HG02759 (cell line): Measurements from ENCODE around the gene PBX4.
"Not testable (repeated sequence)": the region's sequence is repeated elsewhere in the genome, so short reads cannot be mapped to it uniquely, and the experiment has no call there.

Experiments
- ATAC-seq: cut with Tn5 transposase; IDR thresholded peaks from one replicate; pipeline ENCODE4 v1.9.1; 2021; ENCODE audit warnings: mild to moderate bottlenecking, moderate library complexity; ENCODE audit not compliant: unreplicated experiment

The PBX4 gene, protein sequence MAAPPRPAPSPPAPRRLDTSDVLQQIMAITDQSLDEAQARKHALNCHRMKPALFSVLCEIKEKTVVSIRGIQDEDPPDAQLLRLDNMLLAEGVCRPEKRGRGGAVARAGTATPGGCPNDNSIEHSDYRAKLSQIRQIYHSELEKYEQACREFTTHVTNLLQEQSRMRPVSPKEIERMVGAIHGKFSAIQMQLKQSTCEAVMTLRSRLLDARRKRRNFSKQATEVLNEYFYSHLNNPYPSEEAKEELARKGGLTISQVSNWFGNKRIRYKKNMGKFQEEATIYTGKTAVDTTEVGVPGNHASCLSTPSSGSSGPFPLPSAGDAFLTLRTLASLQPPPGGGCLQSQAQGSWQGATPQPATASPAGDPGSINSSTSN

DNA sequence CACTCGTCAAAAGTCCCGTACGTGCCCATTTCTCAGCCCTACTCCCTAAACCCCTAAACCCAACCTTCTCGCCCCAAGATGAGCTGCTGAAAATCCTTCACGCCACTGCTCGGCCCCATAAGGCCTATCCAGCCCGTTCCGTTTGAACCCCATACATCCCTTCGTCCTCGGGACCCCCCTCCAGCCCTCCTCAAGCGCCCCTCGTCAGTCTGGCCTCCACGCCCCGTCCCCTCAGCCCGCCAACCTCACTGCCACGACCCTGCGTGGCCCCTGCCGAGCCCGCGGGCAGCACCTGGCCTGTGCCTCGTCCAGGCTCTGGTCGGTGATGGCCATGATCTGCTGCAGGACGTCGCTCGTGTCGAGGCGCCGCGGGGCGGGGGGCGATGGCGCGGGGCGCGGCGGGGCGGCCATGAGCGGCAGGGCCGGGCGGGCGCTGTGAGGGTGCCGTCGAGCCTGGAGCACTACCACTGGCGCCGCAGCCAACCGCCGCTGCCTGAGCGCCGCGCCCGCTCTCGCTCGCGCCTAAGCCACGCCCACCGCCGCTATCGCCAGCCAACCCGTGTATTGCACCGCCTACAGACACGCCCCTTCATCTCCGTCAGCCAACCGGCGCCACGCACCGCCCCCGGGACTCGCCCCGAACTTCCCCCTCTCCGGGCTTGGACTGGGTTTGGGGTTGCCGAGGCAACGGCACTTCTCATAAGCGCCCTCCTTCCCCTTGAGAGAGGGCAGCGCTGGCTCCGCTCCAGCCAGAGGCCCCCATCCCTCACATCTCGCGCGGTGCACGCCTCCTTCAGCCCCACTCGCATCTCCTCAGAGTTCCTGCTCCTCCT, at the start of gene PBX4:
Gene PBX4, minus strand, starts transcription at position 469 of the 833 bp plus-strand sequence. Its CDS starts 58 bp downstream, at position 411.
- peak; percentile 97 for ATAC-seq

DNA sequence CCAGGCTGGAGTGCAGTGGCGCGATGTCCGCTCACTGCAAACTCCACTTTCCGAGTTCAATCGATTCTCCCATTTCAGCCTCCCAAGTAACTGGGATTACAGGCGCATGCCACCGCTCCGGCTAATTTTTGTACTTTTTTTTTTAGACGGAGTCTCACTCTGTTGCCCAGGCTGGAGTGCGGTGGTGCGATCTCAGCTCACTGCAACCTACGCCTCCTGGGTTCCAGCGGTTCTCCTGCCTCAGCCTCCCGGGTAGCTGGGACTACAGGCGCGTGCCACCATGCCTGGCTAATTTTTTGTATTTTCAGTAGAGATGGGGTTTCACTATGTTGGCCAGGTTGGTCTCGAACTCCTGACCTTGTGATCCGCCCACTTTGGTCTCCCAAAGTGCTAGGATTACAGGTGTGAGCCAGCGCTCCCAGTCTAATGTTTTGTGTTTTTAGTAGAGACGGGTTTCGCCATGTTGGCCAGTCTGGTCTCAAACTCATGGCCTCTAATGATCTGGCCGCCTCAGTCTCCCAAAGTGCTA, 47.0 kb upstream of the PBX4 start:
- ATAC-seq: not testable (repeated sequence)

DNA sequence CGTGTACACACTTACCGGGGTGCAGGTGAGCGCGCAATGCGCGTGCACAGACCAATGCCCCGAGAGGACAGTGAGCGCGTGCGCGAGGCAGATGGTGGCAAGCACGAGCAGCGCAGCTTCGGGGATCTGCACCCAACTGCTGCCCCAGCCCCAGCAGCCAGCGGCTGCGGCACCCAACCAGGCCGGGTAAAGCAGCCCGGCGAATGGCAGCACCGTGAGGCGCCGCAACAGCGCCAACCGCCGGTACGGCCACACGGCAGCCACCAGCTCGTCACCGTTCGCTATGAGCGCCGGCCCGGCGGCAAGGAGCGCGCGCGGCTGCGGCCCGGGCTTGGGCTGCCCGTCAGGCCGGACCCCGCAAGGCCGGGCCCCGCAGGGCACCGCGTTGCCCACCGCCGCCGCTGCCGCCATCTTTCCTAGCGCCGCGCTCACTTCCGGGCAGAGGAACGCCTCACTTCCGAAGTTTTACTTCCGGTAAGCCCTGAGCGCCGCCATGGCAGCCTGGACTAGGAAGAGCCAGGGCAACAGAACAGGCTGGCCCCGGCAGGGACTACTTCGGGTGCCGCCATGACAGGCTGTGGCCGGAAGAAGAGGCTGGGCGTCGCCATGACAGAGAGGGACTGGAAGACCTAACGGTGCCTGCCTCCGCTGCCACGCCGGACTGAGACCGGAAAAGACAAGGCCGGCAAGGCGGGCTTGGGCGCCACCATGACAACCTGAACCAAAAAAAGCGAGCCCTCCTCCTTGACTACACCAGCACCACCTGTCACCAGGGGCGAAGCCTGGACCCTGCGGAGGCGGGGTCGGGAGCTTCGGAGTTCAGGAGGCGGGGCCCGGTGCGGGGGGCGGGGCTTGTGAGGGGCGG, 45.0 kb upstream of the PBX4 start, which contains the start of gene ATP13A1:
Gene ATP13A1, minus strand, starts transcription at position 421 of the 865 bp plus-strand sequence. Its CDS starts 10 bp downstream, at position 411.
- peak; percentile 82 for ATAC-seq

DNA sequence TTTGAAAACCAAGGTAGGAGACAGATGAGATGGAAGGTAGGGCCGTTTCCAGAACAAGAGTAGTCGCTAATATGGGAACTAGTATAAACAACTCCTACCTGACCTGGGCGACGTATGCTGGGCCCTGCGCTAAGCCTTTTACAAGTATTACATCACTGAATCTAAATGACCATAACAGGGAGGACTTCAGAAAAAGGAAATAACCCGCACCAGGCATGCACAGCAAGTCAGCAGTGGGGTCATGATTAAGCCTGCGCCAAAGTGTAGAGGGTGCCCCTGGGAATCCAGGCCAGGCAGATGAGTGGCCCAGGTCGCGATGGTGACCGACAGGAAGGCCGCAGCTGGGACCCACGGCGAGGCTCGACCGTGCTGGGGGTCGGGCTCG, 44.4 kb upstream of the PBX4 start:
- no peak for ATAC-seq

DNA sequence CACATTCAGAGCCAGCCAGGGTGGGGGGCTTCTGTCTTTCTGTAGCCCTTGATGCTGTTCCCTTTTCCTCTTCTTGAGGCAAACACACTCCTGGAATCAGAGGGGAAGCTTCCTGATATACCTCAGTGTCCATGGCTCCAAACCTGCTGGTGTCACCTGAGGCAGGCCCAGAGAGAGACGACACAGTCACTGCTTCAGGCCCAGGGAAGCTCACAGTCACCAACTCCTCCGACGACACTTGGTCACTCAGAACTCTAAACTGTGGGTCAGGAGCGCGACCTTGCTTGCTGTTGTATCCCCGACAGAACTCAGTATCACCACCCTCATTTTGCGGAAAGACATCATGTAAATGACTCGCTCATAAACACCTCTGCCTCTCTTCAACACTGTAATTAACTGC, 43.9 kb upstream of the PBX4 start:
- ATAC-seq: no peak

DNA sequence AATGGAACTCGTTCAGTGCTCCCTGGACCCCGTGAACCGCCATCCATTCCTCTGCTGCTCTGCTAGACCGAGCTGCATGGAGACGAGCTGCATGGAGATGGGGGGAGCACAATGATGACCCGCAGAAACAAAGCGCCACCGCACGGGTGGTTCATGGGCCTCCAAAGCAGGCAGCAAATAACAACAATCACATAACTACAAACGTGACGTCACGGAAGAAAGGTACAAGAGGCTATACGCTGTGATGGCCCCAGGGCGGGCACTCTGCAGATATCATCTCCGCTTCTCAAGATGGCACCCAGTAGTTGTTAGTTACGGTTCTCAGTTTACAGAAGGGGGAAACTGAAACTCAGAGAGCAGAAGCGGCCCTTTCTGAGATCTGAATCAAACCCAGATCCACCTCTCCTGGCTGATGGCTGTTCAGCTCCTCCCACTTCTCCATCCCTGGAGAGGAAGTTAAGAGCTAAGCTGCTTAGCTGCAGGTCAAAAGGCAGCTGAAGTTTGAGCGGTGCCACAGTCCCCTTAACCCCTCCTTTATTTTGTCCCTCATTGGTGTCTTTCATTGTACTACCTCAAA, 43.3 kb upstream of the PBX4 start:
- peak; percentile 24 for ATAC-seq

DNA sequence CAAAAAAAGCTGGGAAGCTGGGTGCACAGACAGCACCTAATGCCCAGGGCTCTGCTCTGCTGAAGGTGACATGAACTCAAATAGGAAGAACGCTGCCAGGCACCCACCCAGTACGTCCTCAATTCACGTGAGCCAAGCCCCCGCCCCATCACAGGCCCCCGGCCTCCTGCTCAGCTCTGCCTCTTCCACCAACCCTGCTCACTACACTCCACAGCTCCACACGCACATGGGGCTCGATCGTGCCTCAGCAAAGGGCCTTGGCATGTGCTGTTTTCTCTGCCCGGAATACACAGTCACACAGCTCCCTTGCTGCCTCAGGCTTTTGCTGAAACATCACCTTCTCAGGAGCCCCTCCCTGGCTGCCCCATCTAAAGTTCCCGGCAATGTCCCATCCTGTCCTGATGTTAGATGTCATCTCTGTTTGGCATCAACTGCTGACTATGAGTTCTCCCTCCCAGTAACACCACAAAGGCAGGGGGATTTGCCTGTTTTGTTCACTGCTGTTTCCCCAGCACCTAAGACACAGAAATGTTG, 42.7 kb upstream of the PBX4 start:
- ATAC-seq: no peak

DNA sequence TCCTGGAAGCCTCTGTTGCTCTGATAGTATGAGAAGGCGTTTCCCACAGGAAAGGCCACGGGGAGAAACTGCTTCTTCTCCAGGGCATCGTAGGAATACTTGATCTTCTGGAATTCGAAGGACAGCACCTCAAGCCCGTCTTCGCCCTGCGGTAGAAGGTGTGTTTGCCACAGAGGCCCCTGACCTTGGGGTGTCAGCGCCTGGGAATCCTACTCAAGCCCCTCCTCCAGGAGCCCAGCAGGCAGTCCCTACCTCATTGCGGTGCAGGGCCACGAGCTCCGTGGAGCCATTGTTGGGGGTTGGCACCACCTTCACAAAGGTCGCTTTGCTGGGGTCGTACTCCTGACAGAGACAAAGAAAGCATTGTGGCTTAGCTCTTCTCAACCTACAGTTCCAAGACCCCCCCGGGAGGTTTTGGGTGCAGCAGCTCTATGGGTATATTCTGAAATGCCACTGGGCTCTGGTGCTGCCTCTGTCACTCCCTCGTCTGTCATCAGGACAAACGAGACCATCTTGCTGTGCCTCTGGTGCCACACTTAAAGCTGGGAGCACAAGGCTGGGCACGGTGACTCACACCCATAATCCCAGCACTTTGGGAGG, 41.3 kb upstream of the PBX4 start:
- no peak for ATAC-seq

DNA sequence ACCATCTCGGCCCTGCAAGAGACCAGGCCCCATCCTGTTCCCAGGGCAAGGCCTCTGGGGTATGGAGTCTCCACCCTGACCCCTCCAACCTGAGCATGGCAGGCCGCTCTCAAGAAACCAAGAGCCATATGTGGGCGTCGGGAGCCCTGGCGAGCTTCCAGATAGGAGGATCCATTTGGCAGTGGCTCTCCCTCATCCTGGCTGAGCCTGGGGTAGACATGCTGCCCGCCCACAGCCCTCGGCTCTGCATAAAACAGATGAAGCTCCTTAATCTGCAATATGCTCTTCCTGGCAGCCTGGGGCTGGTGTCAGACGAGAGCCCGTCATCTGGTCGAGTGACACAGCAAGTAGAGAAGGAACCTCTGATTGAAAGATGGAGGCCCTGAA, 38.9 kb upstream of the PBX4 start:
- ATAC-seq: no peak

DNA sequence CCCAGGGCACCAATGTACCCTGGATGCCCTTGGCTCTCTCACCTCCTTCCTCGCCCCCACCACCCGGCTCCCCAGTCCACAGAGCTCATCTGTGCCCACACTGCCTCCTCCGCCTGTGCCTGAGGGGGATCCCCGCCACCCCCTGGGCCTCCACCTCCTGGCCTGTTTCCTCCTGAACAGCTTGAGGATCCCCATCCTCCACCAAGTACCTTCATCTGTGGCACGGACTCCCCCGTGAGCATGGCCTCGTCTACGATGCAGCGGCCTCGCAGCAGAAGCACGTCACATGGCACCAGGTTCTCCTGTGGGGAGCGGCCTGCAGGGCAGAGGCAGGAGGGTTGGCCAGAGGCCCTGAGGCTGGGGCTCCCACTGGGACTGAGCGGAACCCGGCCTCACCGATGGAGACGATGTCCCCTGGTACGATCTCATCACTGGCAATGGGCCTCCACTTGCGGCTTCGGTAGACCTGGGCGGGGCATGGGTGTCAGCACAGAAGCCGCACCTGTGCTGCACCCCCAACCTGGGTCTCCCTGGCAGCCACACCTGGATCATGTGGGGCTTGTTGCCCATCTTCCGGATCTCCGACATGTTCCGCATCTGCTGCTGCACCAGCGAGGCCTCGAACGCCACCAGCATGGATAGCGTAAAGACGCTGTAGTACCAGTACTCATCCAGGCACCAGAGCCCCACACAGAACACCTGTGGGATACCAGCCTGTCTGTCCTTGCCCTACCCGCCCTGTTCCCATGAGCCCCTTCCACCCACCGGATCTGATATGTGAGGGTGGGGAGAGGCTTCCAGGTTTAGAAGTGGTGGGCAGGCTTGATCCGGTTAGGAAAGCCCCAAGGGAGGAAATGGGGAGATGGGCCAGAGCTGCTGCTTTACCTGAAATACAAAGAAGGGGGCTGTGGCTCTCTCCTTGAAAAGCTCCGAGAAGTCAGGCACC, 38.2 kb upstream of the PBX4 start:
- ATAC-seq: no peak

DNA sequence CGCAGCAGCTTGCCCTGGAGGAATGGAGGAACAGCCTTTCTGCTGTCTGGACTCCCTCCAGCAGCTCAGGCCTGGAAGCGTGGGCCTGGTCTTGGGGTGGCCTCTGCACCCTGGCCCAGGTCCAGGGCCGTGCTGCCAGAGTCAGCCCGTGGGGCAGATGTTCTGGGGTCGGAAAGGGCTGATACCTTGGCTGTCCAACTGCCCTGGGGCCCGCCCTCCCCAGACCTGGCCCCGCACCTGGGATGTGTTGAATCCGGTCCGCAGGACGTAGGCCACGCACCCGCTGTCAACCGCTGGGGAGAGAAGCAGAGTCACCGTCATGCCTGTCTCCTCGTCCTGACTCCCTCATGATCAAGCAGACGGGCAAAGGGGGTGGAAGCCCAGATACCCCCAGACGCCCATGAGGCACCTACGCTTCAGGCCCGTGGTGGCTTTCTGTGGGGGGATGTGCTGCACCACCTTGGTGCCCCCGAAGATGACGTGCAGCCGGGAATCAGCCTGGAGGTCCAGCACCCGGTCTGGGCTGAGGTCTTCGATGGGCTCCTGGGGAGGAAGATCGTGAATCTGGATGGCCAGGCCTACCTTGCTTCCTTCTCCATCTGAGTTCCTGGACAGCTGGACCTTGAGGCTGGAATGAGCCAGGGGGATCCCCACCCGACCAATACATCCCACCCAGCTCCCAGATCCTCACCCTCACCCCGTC, 37.3 kb upstream of the PBX4 start:
- ATAC-seq: no peak

DNA sequence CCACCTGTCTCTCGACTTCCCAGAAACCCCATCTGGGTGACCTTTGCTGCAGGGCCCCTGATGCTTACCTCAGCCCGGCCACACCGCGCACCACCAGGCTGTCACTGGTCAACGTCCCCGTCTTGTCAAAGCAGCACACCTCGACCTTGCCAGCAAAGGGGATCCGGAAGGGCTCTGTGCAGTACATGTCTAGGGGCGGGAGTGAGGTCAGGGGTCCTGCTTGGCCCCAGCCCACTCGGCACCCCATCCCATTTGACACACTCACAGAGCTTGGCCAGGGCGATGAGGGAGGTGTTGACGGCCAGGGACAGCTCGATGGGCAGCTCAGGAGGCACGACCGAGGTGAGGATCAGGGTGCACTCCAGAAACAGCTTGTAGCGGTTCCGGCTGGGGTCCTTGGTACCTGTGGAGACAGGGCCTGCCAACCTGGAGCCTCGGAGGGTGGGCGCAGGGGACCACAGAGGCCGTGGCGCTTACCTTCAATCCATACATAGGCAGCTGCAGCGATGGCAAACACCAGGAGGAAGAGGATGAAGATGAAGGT, 36.6 kb upstream of the PBX4 start:
- ATAC-seq: no peak

DNA sequence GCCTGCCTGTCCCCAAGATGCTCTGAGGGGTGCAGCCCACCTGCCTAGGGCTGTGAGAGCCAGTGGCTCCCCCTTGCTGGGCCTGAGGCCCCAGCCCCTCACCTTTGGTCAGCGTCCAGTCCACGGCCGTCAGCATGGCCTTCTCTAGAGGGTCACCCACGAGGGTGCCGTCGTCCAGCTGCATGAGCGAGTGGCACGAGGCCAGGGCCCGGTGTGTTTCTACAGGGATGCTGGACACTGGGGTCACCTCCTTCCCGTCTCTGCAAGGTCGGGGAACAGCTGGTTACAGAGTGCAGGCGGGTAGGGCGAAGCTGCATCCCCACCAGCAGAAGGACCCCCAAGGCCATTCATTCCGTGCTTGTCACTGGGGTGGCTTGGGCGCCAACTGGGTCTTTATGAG, 36.0 kb upstream of the PBX4 start:
- no peak for ATAC-seq

DNA sequence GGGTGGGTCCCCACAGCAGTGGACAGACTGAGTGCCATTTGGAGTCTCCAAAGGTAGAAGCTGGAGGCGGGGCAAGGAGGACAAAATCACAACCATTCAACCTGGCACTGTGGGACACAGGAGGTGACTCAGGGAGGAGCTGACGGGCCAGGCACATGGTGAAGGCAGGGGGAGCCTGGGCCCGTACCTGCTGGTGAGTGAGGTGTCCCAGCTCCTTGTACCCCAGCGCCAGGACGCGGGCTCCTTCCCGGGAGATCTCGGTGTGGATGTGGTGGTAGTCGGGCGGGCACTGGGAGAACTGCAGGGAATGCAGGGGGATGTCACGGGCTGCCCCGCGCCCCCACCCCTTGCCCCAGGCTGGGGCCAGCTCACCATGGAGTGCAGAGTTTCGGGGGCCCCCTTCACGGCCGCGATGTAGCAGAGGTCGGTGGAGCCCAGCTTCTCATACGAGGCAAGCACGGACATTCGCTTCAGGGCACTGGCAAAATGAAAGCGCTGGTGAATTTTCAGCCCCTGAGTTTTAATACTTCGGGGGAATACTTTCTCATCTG, 35.2 kb upstream of the PBX4 start:
- ATAC-seq: no peak

DNA sequence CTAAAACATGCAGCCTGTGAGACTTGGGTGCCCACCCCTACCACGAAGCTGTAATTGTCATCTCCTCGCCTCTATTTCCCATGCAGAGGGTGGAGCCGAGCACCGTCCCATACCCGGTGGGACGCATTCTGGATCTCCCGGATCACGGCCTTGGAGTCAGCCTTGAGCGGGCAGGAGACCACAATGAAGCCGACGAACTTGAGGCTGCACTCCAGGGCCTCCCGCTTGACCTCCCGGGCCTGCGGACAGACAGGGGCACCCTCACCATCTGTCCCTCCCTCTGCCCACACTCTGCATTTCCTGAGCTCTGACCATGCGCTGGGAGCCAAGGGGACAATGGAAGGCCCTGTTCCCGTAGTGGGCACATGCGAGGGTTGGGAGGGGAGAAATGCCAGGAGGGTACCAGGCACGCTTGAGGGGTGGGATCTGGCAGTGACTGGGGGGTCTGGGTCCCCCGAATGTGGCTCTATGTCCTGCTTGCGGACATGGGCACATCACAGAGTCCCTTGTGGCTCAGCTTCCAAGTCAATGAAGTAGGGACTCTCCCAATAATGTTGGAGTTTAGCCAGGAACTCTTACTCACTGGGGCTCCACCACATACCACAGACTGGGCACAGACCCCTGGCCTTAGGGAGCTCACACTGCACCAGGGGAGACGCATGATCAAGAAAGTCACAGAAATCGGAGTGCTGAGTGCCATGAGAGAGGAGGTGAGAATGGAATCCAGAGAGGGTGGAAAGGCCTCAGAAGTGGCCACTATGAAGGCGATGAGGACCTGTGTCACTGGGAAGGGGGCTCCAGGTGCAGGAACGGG, 34.2 kb upstream of the PBX4 start:
- ATAC-seq: no peak

DNA sequence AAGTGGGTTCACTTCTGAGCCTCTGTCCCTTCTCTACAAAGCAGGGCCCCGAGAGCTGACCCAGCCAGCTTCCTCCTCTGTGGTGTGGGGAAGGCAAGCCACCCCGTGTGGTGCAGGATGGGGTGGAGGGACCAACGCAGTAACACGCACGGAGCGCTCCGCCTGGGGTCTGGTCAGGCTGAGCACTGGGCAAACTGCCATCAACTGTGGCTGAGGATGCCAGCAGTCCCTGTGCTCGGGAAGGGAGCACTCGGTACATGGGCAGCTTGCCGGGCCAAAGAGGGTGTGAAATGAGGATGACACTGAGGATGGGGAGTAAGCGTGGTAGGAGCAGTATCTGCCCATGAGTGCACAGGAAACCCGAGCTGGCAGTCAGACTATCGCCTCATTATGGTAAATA, 32.6 kb upstream of the PBX4 start:
- ATAC-seq: no peak

DNA sequence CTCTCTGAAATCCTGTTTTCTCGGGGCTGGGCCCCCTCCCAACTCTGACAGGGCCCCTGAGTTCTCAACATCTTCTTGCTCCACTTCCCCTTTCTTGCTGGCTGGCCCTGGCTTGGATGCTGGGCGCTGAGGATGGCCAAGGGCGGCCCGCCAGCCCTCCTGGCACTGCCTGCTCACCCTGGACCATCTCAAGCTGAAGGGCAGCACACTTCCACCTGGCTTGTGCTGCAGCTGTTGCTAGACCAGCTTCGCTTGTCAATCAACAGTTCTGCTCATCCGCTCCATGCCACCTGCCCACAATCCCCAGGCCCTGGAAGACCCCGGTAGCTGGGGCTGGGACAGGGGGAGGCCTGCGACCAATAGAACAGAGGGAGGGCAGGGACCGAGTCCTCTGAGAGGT, 31.8 kb upstream of the PBX4 start:
- ATAC-seq: no peak
